Measurements from ENCODE around the gene KRT71.
A peak's percentile ranks its signal among the peaks of the same experiment; 100 is the strongest.
"Not testable (repeated sequence)": the region's sequence is repeated elsewhere in the genome, so short reads cannot be mapped to it uniquely, and the experiment has no call there.

KRT71 gene

DNA sequence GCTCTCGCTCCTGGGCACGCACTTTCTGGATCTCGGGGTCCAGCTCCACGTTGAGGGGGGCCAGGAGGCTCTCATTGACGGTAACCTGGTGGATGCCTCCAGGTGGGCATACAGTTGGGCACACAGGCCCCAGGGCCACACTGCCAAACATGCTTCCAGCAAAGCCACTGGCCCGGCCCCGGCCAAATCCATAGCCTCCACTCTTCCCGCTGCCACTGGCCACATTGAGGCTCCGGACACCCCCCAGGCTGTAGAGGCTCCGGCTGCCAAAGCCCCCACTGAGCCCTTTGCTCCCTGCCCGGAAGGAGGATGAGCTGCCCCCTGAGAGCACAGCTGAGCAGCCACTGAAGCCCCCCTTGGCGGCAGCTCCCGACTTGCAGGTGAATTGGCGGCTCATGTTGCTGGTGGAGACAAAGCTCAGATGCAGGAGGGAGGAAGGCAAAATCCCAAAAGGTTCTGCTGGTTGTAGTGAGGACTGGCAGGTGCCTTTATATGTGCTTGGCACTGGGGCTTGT lies at the start of gene KRT71:
TSS of gene KRT71 (minus strand) at position 465 of the 515 bp plus-strand sequence. CDS start at position 397, 68 bp downstream.
- DNase-seq, result no peak

- no peak for DNase-seq
These were observed 49.6 kb upstream of the KRT71 start for GRCh38 chr12:52602552-52602951.

DNA sequence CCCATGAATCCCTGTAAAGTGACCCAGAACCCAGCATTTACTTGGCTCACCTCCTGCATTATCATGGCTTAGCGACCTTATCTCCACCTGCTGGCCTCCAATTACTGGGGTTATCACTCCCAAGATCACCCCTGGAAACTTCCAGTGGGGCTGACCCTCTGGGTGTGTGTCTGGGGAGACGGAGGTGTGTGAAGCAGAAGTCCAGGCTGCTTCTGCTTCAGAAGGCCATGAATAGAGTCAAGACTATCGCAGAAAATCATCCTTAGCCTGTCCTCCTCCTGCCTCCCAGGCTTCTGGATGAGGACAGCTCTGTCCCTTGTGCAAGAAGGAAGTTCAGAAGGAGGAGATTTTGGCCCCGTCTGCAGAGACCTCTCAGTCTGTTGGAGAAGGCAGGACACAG lies 48.7 kb upstream of the KRT71 start:
- DNase-seq, result no peak

GRCh38 chr12:52600941-52601481 lies 48.1 kb upstream of the KRT71 start, which contains the start of gene KRT72:
Gene KRT72, minus strand, starts transcription at chr12:52601463. Its CDS starts 11 bp downstream, at chr12:52601452.
- no peak for DNase-seq

- no peak for DNase-seq
These were observed 47.5 kb upstream of the KRT71 start for GRCh38 chr12:52600475-52600874.

DNA sequence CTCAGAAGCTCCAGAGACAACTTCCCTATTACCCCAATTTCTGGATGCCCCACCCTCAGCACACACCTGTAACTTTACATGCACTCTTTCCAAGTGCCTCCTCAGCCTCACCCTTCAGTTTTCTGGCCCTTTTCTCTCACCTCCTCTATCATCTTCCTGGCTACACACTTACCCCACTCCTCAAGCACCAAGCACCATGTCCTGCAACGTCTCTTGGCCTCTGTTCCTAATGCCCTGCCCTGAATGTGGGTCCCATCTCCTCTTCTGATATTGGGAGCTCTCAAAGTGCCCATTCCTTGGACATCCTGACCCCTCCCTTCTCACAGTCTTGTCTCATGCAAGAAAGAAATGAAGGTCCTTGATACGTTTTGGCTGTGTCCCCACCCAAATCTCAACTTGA lies 47.1 kb upstream of the KRT71 start:
- no peak for DNase-seq

DNA sequence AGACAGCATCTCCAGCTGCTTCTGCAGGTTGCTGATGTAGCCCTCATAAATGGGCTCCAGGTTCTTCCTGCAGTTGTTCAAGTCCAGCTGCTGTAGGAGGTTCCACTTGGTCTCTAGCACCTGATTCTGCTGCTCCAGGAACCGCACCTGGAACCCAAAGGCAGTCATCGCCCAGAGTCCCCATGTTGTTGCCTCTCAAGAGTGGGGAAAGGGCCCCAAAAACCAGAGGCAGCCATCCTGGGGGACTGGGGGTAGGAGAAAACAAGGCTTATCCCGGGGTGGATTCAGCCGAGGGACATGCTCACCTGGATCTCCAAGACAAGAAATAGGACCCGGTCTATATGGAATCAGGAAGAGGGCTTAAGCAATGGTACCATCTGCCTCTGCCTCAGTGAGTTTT lies 46.0 kb upstream of the KRT71 start:
- DNase-seq, result no peak

- DNase-seq, result not testable (repeated sequence)
These were observed 41.3 kb upstream of the KRT71 start for GRCh38 chr12:52594237-52594636.

DNA sequence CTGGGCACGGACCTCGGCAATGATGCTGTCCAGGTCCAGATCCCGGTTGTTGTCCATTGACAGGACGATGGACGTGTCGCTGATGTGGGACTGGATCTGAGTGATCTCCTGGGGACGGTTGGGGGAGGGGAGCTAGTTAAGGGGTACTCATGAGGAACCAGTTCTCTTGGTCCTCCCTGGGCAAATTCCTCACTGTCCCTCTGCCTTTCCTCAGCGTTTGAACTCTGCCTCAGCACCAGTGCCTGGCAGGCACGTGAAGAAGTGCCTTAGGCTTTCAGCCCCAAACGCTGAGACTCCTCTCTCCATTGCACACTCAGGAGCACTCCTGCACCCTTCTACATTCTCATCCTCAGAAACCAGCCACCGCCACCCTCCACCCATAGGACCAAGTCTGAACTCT lies 38.6 kb upstream of the KRT71 start:
- DNase-seq, result no peak

DNA sequence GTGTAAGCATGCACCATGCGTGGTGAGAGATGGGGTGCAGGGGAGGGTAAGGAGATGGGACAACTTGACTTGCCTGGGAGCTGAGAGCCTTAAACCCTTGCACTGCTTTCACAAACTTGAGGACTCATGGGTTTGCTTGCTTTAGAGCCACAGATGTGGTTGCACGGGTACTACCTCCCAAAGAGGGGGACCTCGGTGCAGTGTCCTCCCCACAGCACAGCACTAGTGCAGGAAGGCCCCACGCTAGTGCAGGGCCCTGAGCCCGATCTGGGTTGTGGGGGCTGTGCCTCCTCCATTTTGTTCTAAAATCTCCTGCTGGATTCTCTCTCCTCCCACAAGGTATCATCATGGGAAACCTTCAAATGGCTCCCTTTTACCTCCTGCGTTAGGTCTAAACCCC lies 37.1 kb upstream of the KRT71 start:
- DNase-seq, result no peak

DNA sequence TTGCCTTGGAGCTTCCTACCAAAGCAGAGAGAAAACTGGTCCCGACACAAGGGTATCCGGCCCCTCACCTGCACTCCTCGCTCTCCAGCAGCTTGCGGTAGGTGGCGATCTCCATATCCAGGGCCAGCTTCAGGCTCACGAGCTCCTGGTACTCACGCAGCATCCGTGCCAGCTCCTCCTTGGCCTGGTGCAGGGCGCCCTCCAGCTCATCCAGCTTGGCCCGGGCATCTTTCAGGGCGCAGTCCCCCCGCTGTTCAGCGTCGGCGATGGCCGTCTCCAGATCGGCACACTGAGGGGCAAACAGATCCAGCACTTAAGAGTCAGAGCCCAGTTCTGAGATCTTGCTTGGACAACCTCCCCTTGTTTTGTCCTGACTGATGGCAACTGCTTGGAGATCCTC lies 34.6 kb upstream of the KRT71 start:
- no peak for DNase-seq

DNA sequence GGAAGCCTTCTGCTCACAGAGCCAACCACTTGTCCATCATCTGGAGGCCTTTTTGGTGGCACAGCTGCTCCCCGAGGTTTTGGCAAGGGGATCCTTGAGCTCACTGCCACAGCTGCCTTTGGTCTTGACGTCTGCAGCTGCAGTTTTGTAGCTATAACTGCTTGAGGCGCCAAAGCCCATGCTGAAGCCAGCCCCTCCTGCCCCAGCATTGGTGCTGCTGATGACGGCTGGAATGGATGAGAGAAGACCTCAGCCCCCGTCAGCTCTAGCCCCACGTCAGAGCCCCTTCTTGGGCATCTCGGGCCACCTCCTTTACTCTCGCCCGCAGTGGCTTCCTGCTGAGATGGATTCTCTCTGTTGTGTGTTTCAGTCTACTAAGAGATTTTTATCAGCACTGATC lies 33.0 kb upstream of the KRT71 start:
- peak in 1 of 2 donors; percentile 17 for DNase-seq

DNA sequence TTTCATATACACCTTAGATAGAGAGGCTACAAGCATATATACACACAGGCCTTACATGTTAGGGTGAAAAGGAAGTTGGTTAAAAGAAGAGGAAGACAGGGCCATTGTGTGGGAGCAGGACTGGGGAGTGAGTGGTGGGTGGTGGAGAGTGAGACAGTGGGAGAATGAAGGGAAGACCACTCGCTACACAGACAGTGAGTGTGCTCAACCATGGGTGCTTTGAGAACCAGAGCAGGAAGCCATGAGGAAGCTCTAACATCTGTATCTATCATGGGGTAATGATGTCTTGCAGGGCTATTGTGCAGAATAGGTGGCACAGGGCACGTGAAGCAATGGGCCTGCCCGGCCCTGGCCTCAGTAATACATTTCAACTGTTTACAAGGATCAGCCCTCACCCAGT lies 32.1 kb upstream of the KRT71 start:
- DNase-seq, result no peak

GRCh38 chr12:52584156-52584682 lies 31.3 kb upstream of the KRT71 start:
- no peak for DNase-seq

- DNase-seq, result peak; percentile 51 to 66
These were observed 30.1 kb upstream of the KRT71 start for GRCh38 chr12:52582971-52583456.

DNA sequence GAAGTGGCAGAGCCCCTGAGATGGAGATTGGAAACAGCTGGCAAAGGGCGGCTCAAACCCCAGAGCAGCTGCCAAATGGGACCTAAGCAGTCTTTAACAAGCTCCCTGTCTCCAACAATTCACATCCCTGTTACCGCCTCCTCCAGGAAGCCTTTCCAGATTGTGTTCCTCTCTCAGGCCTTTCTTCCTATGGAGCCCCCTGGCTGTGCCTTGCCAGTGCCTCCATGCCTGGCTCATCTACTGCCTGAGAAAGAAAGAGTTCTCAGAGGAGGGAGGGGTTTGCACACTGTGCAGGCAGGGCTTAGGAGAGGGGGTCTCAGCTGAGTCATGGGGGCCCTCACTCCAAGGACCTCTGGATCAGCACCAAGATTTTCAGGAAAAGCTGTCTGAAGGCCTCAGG lies 29.5 kb upstream of the KRT71 start:
- no peak for DNase-seq

GRCh38 chr12:52581481-52581880 lies 28.5 kb upstream of the KRT71 start:
- no peak for DNase-seq

DNA sequence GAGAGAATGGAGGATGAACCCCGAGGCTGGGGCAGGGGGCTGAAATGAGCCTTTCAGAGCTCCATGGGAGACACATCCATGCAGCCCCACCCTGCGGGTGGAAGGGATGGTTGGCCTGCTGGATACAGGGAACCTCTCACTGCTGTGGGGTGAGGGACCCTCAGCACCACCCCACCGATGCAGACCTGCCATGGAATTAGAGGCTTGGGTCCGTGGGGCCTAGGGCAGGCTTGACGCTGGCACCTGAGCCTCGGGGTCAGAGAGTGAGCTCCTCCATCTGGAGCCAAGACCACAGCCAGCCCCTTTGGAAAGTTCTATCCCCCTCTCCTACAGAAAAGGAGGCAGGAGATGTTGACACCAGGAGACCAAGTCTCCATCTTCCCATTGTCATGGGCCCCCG lies 28.1 kb upstream of the KRT71 start:
- no peak for DNase-seq

DNA sequence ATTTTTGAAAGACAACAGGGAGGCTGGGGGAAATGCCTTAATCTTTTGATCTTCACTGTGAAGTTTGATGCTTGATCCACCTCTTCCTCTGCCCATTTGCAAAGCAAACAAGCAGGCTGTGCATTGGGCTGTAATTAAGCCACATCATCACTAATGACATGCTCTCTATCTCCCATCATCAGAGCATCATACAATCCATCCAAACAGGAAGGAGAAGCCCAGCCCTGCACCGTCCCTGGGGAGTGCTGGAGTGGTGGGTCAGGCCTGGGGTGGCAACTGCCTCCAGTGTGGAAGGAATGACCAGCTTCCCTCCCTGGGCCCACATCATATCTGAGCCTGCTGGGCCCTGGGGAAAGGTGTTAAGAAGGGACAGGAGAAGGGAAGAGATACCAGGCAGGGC lies 27.6 kb upstream of the KRT71 start:
- DNase-seq, result no peak

- no peak for DNase-seq
These were observed 26.8 kb upstream of the KRT71 start for GRCh38 chr12:52579468-52580465.

- DNase-seq, result no peak
These were observed 25.5 kb upstream of the KRT71 start for GRCh38 chr12:52578469-52578868.

- no peak for DNase-seq
These were observed 24.4 kb upstream of the KRT71 start for GRCh38 chr12:52577316-52577715.

- no peak for DNase-seq
These were observed 23.0 kb upstream of the KRT71 start for GRCh38 chr12:52575948-52576347.

GRCh38 chr12:52575256-52575655 lies 22.3 kb upstream of the KRT71 start:
- DNase-seq, result no peak
